ENCODE data around the gene VPS50.

Gene VPS50

DNA sequence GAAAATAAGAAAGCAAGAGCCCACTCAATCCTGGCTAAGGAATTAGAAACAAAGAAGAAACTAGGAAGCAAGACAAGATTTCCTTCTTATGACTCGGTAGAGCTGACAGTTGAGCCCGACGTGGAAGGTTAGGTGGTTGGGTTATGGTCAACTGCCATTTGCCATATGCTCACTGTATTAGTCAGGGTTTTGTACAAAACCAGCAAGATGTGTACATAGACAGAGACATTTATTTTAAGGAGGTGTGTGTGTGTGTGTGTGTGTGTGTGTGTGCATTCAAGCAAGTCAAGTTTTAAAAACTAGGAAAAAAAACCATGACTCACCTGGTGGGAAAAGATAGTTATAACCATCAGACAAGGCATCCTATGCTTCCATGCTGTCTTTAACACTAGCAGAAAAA lies 158.5 kb downstream of the VPS50 start:
- Histone ChIP-seq H3F3A (ENCODE audit: insufficient read depth, low read length) (no peaks in the 10 kb centered on the region), H3K27ac (ENCODE audit: low read length) (no peak overlapping the region), H3K4me3 (ENCODE audit: low read length) (no peak overlapping the region), H4K20me1 (ENCODE audit: insufficient read depth, low read length) (no peaks in the 10 kb centered on the region), H3K4me2 (ENCODE audit: low read depth, low read length) (no peak overlapping the region), H3K36me3 (replicated peaks; ENCODE audit: insufficient read depth, low read length) (no peaks in the 10 kb centered on the region), H3K27me3 (replicated peaks; ENCODE audit: insufficient read depth, low read length) (no peaks in the 10 kb centered on the region), H3K4me1 (ENCODE audit: low read length) (no peaks in the 10 kb centered on the region), H2AFZ (ENCODE audit: low read length) (no peak overlapping the region), H3K79me2 (ENCODE audit: low read length) (no peaks in the 10 kb centered on the region), H3K9me2 (replicated peaks; ENCODE audit: insufficient read depth, low read length) (no peaks in the 10 kb centered on the region), H3K9me3 (replicated peaks; ENCODE audit: insufficient read depth, low read length) (no peaks in the 10 kb centered on the region), H3K9ac (ENCODE audit: low read length) (no peak overlapping the region)
- no peak for DNase-seq
- TF ChIP-seq EZH2phosphoT487 (IDR thresholded peaks at IDR 0.05; ENCODE audit: low read length) (no peak), EZH2 (optimal IDR thresholded peaks at IDR 0.05; ENCODE audit: low read depth, low read length) (no peak)
- TF ChIP-seq, protein P1, sequence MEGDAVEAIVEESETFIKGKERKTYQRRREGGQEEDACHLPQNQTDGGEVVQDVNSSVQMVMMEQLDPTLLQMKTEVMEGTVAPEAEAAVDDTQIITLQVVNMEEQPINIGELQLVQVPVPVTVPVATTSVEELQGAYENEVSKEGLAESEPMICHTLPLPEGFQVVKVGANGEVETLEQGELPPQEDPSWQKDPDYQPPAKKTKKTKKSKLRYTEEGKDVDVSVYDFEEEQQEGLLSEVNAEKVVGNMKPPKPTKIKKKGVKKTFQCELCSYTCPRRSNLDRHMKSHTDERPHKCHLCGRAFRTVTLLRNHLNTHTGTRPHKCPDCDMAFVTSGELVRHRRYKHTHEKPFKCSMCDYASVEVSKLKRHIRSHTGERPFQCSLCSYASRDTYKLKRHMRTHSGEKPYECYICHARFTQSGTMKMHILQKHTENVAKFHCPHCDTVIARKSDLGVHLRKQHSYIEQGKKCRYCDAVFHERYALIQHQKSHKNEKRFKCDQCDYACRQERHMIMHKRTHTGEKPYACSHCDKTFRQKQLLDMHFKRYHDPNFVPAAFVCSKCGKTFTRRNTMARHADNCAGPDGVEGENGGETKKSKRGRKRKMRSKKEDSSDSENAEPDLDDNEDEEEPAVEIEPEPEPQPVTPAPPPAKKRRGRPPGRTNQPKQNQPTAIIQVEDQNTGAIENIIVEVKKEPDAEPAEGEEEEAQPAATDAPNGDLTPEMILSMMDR (IDR thresholded peaks at IDR 0.05; ENCODE audit: low read length): no peak

DNA sequence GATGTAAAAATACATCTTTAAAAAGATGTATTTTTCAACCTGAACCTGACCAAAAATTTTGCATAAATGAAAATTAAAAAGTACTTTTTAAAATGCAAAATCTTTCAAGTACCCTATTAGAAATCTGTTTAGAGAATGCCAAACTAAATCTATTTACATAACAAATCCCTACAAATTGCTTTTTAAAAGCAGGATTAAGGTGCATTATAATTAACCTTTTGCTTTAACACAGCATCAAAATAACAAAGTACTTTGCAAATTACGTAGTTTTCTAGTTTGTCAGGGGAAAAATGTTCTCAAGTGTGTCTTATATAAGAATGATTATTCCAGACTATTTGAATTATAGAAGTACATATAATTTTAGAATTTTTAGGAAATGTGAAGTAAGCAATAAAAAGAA lies 160.8 kb downstream of the VPS50 start:
- H3K9me2 ChIP-seq (replicated peaks; ENCODE audit: insufficient read depth, low read length): no peaks in the 10 kb centered on the region
- H3K4me1 ChIP-seq (ENCODE audit: low read length): no peaks in the 10 kb centered on the region
- H3K9me3 ChIP-seq (replicated peaks; ENCODE audit: insufficient read depth, low read length): no peaks in the 10 kb centered on the region
- H3F3A ChIP-seq (ENCODE audit: insufficient read depth, low read length): no peaks in the 10 kb centered on the region
- no peak for DNase-seq
- H3K4me2 ChIP-seq (ENCODE audit: low read depth, low read length): no peak overlapping the region
- no peaks in the 10 kb centered on the region for H3K36me3 ChIP-seq (replicated peaks; ENCODE audit: insufficient read depth, low read length)
- H3K4me3 ChIP-seq (ENCODE audit: low read length): no peak overlapping the region
- H3K9ac ChIP-seq (ENCODE audit: low read length): no peak overlapping the region
- no peaks in the 10 kb centered on the region for H3K79me2 ChIP-seq (ENCODE audit: low read length)
- no peaks in the 10 kb centered on the region for H4K20me1 ChIP-seq (ENCODE audit: insufficient read depth, low read length)
- H2AFZ ChIP-seq (ENCODE audit: low read length): no peak overlapping the region
- no peak overlapping the region for H3K27ac ChIP-seq (ENCODE audit: low read length)
- H3K27me3 ChIP-seq (replicated peaks; ENCODE audit: insufficient read depth, low read length): no peaks in the 10 kb centered on the region
- TF ChIP-seq EZH2phosphoT487 (IDR thresholded peaks at IDR 0.05; ENCODE audit: low read length) (no peak), EZH2 (optimal IDR thresholded peaks at IDR 0.05; ENCODE audit: low read depth, low read length) (no peak)
- TF ChIP-seq, protein P1 (IDR thresholded peaks at IDR 0.05; ENCODE audit: low read length): no peak

DNA sequence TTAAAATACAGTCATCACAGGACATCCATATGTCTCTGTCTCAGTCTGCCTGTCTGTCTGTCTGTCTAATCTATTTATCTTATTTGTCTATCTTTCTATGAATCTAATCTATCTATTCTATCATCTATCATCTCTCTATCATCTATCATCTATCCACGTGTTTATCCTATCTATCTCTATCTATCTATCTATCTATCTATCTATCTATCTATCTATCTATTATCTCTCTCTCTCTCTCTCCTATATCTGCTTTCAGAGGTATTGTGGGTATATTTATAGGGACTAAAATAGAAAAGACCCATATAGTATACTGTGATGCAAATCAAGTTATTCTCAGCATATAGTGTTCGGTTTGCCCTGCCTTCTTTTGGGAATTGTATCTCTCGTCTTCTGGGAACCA lies 167.5 kb downstream of the VPS50 start:
- no peak for TF ChIP-seq EZH2 (optimal IDR thresholded peaks at IDR 0.05; ENCODE audit: low read depth, low read length)
- TF ChIP-seq EZH2phosphoT487 (IDR thresholded peaks at IDR 0.05; ENCODE audit: low read length): no peak
- TF ChIP-seq, protein P1 (IDR thresholded peaks at IDR 0.05; ENCODE audit: low read length): no peak
- Histone ChIP-seq H3K27me3 (replicated peaks; ENCODE audit: insufficient read depth, low read length) (no peaks in the 10 kb centered on the region), H3K9ac (ENCODE audit: low read length) (no peak overlapping the region), H3K4me2 (ENCODE audit: low read depth, low read length) (no peak overlapping the region), H3F3A (ENCODE audit: insufficient read depth, low read length) (no peaks in the 10 kb centered on the region), H3K36me3 (replicated peaks; ENCODE audit: insufficient read depth, low read length) (no peaks in the 10 kb centered on the region), H3K79me2 (ENCODE audit: low read length) (no peaks in the 10 kb centered on the region), H3K9me3 (replicated peaks; ENCODE audit: insufficient read depth, low read length) (no peaks in the 10 kb centered on the region), H3K4me1 (ENCODE audit: low read length) (no peaks in the 10 kb centered on the region), H3K27ac (ENCODE audit: low read length) (no peak overlapping the region), H4K20me1 (ENCODE audit: insufficient read depth, low read length) (no peaks in the 10 kb centered on the region), H3K4me3 (ENCODE audit: low read length) (no peak overlapping the region), H3K9me2 (replicated peaks; ENCODE audit: insufficient read depth, low read length) (no peaks in the 10 kb centered on the region), H2AFZ (ENCODE audit: low read length) (no peak overlapping the region)
- DNase-seq: no peak

Measured in MM.1S (cell line).